GM19193 (cell line): Measurements from ENCODE around the gene MBP.

Experiments
- POLR2A ChIP-seq: IDR thresholded peaks from 4 replicates; pipeline ENCODE4 v1.6.1; 2011; ENCODE audit not compliant: insufficient read depth, insufficient read length; ENCODE audit errors: extremely low read depth

MBP gene

GRCh38 chr18:77132369-77133050, at the start of gene MBP:
TSS of gene MBP (minus strand) at chr18:77132783. CDS start at chr18:77105261, 27,522 bp downstream.
- peak; percentile 74 for TF ChIP-seq POLR2A

GRCh38 chr18:77181950-77182707, 49.5 kb upstream of the MBP start:
- no peak for TF ChIP-seq POLR2A

- no peak for TF ChIP-seq POLR2A
Observed at GRCh38 chr18:77178559-77178958, 46.0 kb upstream of the MBP start.

- no peak for TF ChIP-seq POLR2A
Observed at GRCh38 chr18:77177009-77177408, 44.4 kb upstream of the MBP start.

GRCh38 chr18:77173275-77174030, 40.9 kb upstream of the MBP start:
- TF ChIP-seq POLR2A, result no peak

GRCh38 chr18:77170890-77171410, 38.4 kb upstream of the MBP start:
- TF ChIP-seq POLR2A, result no peak

GRCh38 chr18:77168811-77169311, 36.3 kb upstream of the MBP start:
- TF ChIP-seq POLR2A, result no peak

- TF ChIP-seq POLR2A, result no peak
Observed at GRCh38 chr18:77167251-77167650, 34.7 kb upstream of the MBP start.

GRCh38 chr18:77166523-77166922, 33.9 kb upstream of the MBP start:
- no peak for TF ChIP-seq POLR2A

GRCh38 chr18:77165503-77166188, 33.1 kb upstream of the MBP start:
- TF ChIP-seq POLR2A, result no peak

GRCh38 chr18:77164763-77165485, 32.3 kb upstream of the MBP start:
- TF ChIP-seq POLR2A, result no peak

- no peak for TF ChIP-seq POLR2A
Observed at GRCh38 chr18:77164026-77164425, 31.4 kb upstream of the MBP start.

- TF ChIP-seq POLR2A, result no peak
Observed at GRCh38 chr18:77162580-77162979, 30.0 kb upstream of the MBP start.

GRCh38 chr18:77161961-77162360, 29.4 kb upstream of the MBP start:
- TF ChIP-seq POLR2A, result no peak

- TF ChIP-seq POLR2A, result no peak
Observed at GRCh38 chr18:77161383-77161782, 28.8 kb upstream of the MBP start.

- no peak for TF ChIP-seq POLR2A
Observed at GRCh38 chr18:77160515-77160914, 27.9 kb upstream of the MBP start.
